Measurements from ENCODE around the gene SLC16A7. TPM values are rescaled to one million over a fixed set of nuclear protein-coding genes. Genes with fewer than 3 reads are reported as not detected.

Gene SLC16A7
- total RNA-seq, 1 donor from 2014 or later = 3.5 TPM

GRCh38 chr12:59833408-59833807, 237.6 kb downstream of the SLC16A7 start:
- no peak for TF ChIP-seq CTCF (IDR thresholded peaks at IDR 0.05; ENCODE audit: insufficient read depth, low read length, poor library complexity, severe bottlenecking)
- Histone ChIP-seq H3K4me3 (ENCODE audit: low read depth, low read length) (no peak overlapping the region), H3K27me3 (ENCODE audit: control insufficient read depth, insufficient read depth, low read length) (no peaks in the 10 kb centered on the region)

DNA sequence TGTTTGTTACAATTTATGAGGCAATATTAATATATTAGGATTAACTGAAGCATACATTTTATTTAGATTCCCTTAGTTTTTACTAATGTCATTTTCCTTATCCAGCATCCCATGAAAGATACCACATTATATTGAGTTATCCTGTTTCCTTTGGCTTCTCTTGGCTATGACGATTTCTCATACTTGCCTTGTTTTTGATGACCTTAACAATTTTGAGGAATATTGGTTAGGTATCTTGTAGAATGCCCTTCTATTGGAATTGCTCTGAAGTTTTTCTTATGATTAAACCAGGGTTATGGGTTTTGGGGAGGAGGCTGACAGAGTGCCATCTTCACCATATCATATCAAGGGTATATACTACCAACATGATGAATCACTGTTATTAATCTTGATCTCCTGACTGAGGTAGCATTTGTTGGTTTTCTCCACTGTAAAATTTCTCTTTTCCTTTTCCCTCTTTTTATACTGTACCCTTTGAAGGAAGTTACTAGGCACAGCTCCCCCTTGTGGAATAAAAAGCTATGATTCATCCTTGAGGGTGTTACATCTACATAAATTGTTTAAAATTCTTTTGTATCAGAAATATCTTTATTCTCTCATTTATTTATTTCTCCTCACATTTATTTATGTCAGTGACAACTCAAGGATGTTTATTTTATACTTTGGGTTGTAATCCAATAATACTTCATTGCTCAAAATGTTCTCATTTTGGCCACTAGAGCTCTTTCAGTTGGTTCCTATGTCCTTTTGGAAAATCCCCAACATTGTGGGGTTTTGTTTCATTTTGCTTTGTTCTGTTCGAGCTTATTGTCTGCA, 239.0 kb downstream of the SLC16A7 start:
- H3K27me3 ChIP-seq (ENCODE audit: control insufficient read depth, insufficient read depth, low read length) = no peaks in the 10 kb centered on the region
- peak; percentile 56 for TF ChIP-seq CTCF (IDR thresholded peaks at IDR 0.05; ENCODE audit: insufficient read depth, low read length, poor library complexity, severe bottlenecking)
- no peak for DNase-seq (ENCODE audit: low read depth)
- H3K4me3 ChIP-seq (ENCODE audit: low read depth, low read length) = no peak overlapping the region
- no peaks in the 10 kb centered on the region for H3K36me3 ChIP-seq (ENCODE audit: control insufficient read depth, insufficient read depth, low read length)

More at GRCh38 chr12:59833408-59833807, 237.6 kb downstream of the SLC16A7 start:
- no peaks in the 10 kb centered on the region for H3K36me3 ChIP-seq (ENCODE audit: control insufficient read depth, insufficient read depth, low read length)
- DNase-seq (ENCODE audit: low read depth) = no peak
